Activated CD8-positive, alpha-beta T cell treated with anti-CD3 and anti-CD28 coated beads for 36 hours (primary cell): ENCODE data around the gene ACSL5. TPM values are rescaled to one million over a fixed set of nuclear protein-coding genes. Genes with fewer than 3 reads are reported as not detected.

ENCODE experiments used
- ATAC-seq: fragments of 200-7000 bp; cut with Tn5 transposase; one replicate; pipeline ENCODE4 v1.10.0; 2021; ENCODE audit warnings: mild to moderate bottlenecking, moderate library complexity
- CTCF ChIA-PET: fragments of 350-600 bp; sonication (Branson Sonifier 250); formaldehyde crosslinking; loops from one replicate; lab custom pipeline; 2021; ENCODE audit warnings: antibody characterized with exemption; lab: Charles Lee
- POLR2A ChIA-PET: fragments of 350-600 bp; sonication (Branson Sonifier 250); formaldehyde crosslinking; loops from one replicate; lab custom pipeline; 2021; ENCODE audit warnings: antibody characterized with exemption; lab: Charles Lee
- DNase-seq: peaks from one replicate; pipeline ENCODE4 v3.0.0-alpha.2; 2020
- H3K27ac Mint-ChIP-seq: one replicate; pipeline ENCODE4 v1.8.0; 2021; ENCODE audit warnings: mild to moderate bottlenecking, mixed read lengths
- H3K27me3 Mint-ChIP-seq: one replicate; pipeline ENCODE4 v1.8.0; 2021; ENCODE audit warnings: mixed read lengths
- H3K36me3 Mint-ChIP-seq: one replicate; pipeline ENCODE4 v1.8.0; 2021; ENCODE audit warnings: low read depth, mixed read lengths
- H3K4me1 Mint-ChIP-seq: one replicate; pipeline ENCODE4 v1.8.0; 2021; ENCODE audit warnings: low read depth, mixed read lengths
- H3K4me3 Mint-ChIP-seq: one replicate; pipeline ENCODE4 v1.8.0; 2021; ENCODE audit warnings: mild to moderate bottlenecking, moderate library complexity, mixed read lengths
- H3K9me3 Mint-ChIP-seq: one replicate; pipeline ENCODE4 v1.8.0; 2021; ENCODE audit warnings: mixed read lengths
- CTCF ChIP-seq: fragments of 200-600 bp; IDR thresholded peaks from one replicate; pipeline ENCODE4 v1.8.0; 2022; ENCODE audit warnings: antibody characterized with exemption, mild to moderate bottlenecking
- intact Hi-C: fragments of 100-400 bp; cut with micrococcal nuclease; formaldehyde crosslinking; loops from one replicate; pipeline ENCODE4 v1.10.0; 2022
- total RNA-seq, 2 experiments: library from RNA; stranded (reverse); gene quantifications; one replicate each; pipeline ENCODE4 v1.2.3, GENCODE V29; 2021

ACSL5 gene
- total RNA-seq, 2 experiments from 2014 or later = 33.7 to 34.1 TPM

GRCh38 chr10:112332022-112332421 lies 41.9 kb upstream of the ACSL5 start:
- CTCF ChIA-PET = interaction anchor here (1.0 to 1.2 kb wide), 2 partner anchors 140 to 195 kb away, joined by 3 to 4 read pairs; no protein-coding TSS in a partner anchor
- TF ChIP-seq CTCF = no peak
- intact Hi-C loops = no loop called here
- H3K27me3 Mint-ChIP-seq = peaks cover 5% of the 10 kb centered on the region
- no peak overlapping the region for H3K27ac Mint-ChIP-seq
- peaks cover 12% of the 10 kb centered on the region for H3K4me1 Mint-ChIP-seq
- ATAC-seq (peak; percentile 49), DNase-seq (no peak)
- H3K4me3 Mint-ChIP-seq = no peak overlapping the region
- H3K9me3 Mint-ChIP-seq = no peaks in the 10 kb centered on the region
- H3K36me3 Mint-ChIP-seq = no peaks in the 10 kb centered on the region
- POLR2A ChIA-PET = interaction anchor here (0.8 kb wide), 1 partner anchor 149 kb away, joined by 3 read pairs; no protein-coding TSS in a partner anchor

- Mint-ChIP-seq H3K36me3 (no peaks in the 10 kb centered on the region), H3K27me3 (peaks cover 5% of the 10 kb centered on the region), H3K4me1 (peaks cover 12% of the 10 kb centered on the region), H3K4me3 (no peak overlapping the region), H3K9me3 (no peaks in the 10 kb centered on the region), H3K27ac (no peak overlapping the region)
- peak; percentile 44 for DNase-seq
- CTCF ChIA-PET = interaction anchor here (0.9 to 1.9 kb wide), 5 partner anchors 11 to 196 kb away, joined by 3 to 5 read pairs (median 3); no protein-coding TSS in a partner anchor
- peak; percentile 42 for ATAC-seq
- intact Hi-C loops = no loop called here
- TF ChIP-seq CTCF = no peak
- POLR2A ChIA-PET = interaction anchor here (1.4 kb wide), 1 partner anchor 31 kb away, joined by 3 read pairs; no protein-coding TSS in a partner anchor
These were observed 41.2 kb upstream of the ACSL5 start for GRCh38 chr10:112332509-112333228.

- TF ChIP-seq CTCF = no peak
- no peak for ATAC-seq
- POLR2A ChIA-PET = interaction anchor here (1.4 kb wide), 1 partner anchor 31 kb away, joined by 3 read pairs; no protein-coding TSS in a partner anchor
- intact Hi-C loops = no loop called here
- H3K4me3 Mint-ChIP-seq = no peak overlapping the region
- H3K27me3 Mint-ChIP-seq = peaks cover 5% of the 10 kb centered on the region
- H3K9me3 Mint-ChIP-seq = no peaks in the 10 kb centered on the region
- H3K27ac Mint-ChIP-seq = no peak overlapping the region
- no peaks in the 10 kb centered on the region for H3K36me3 Mint-ChIP-seq
- CTCF ChIA-PET = interaction anchor here (0.9 to 1.9 kb wide), 3 partner anchors 11 to 26 kb away, joined by 3 to 5 read pairs (median 3); no protein-coding TSS in a partner anchor
- H3K4me1 Mint-ChIP-seq = peaks cover 12% of the 10 kb centered on the region
- DNase-seq = no peak
These were observed 40.5 kb upstream of the ACSL5 start for GRCh38 chr10:112333452-112333851.

- Mint-ChIP-seq H3K27ac (no peak overlapping the region), H3K27me3 (peaks cover 5% of the 10 kb centered on the region), H3K4me3 (no peak overlapping the region), H3K9me3 (no peaks in the 10 kb centered on the region), H3K36me3 (no peaks in the 10 kb centered on the region), H3K4me1 (peaks cover 9% of the 10 kb centered on the region)
- CTCF ChIA-PET = interaction anchor here (0.5 to 1.3 kb wide), 4 partner anchors 20 to 1378 kb away, joined by 3 read pairs; no protein-coding TSS in a partner anchor
- POLR2A ChIA-PET = interaction anchor here (1.0 kb wide), 1 partner anchor 11 kb away, joined by 3 read pairs; no protein-coding TSS in a partner anchor
- intact Hi-C loops = no loop called here
- TF ChIP-seq CTCF = no peak
- no peak for DNase-seq
- no peak for ATAC-seq
These were observed 38.6 kb upstream of the ACSL5 start for GRCh38 chr10:112335111-112335867.
